IPS-18a (cell line): ENCODE measurements around the gene SH3GLB1.

Source experiments
- H3K27ac ChIP-seq: one replicate; pipeline ENCODE4 v1.5.1; 2013; ENCODE audit warnings: low read length
- H3K27me3 ChIP-seq: one replicate; pipeline ENCODE4 v1.6.1; 2013; ENCODE audit warnings: mild to moderate bottlenecking, low read length; ENCODE audit not compliant: control insufficient read depth, insufficient read depth
- H3K36me3 ChIP-seq: one replicate; pipeline ENCODE4 v1.6.1; 2013; ENCODE audit warnings: low read depth, low read length; ENCODE audit not compliant: control insufficient read depth
- H3K4me1 ChIP-seq: one replicate; pipeline ENCODE4 v1.6.1; 2013; ENCODE audit warnings: low read depth, low read length; ENCODE audit not compliant: control insufficient read depth
- H3K4me3 ChIP-seq: one replicate; pipeline ENCODE4 v1.5.1; 2013; ENCODE audit warnings: low read length
- H3K9ac ChIP-seq: one replicate; pipeline ENCODE4 v1.6.1; 2013; ENCODE audit warnings: mild to moderate bottlenecking, low read length, moderate library complexity
- H3K9me3 ChIP-seq: one replicate; pipeline ENCODE4 v1.6.1; 2013; ENCODE audit warnings: low read depth, low read length; ENCODE audit not compliant: control insufficient read depth

The SH3GLB1 gene

GRCh38 chr1:86739648-86740509 is 35.5 kb downstream of the SH3GLB1 start:
- H3K27ac ChIP-seq = no peak overlapping the region
- H3K36me3 ChIP-seq = peaks cover 45% of the 10 kb centered on the region
- no peaks in the 10 kb centered on the region for H3K27me3 ChIP-seq
- no peak overlapping the region for H3K4me3 ChIP-seq
- H3K9ac ChIP-seq = no peak overlapping the region
- no peaks in the 10 kb centered on the region for H3K4me1 ChIP-seq
- no peaks in the 10 kb centered on the region for H3K9me3 ChIP-seq

DNA sequence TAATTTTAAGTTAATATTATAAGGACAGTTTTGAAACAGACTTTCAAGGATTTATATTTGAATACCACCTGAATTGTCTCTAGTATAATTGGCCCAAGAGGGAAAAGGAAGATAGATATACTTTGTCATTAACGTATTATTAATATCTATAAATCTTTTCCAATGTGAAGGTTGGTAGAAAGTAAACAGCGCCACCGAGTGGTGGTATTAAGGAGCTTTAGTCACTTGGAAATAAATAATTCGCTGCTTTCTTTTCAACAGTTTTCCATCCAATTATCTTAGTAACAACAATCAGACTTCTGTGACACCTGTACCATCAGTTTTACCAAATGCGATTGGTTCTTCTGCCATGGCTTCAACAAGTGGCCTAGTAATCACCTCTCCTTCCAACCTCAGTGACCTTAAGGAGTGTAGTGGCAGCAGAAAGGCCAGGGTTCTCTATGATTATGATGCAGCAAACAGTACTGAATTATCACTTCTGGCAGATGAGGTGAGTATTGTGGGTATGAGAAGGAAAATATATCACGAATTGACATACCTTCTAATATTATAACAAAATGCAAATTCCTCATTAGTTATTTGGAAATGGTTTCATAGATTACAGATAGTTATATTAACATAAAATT is 37.7 kb downstream of the SH3GLB1 start:
- Histone ChIP-seq H3K36me3 (peaks cover 24% of the 10 kb centered on the region), H3K9ac (no peak overlapping the region), H3K4me3 (no peak overlapping the region), H3K9me3 (no peaks in the 10 kb centered on the region), H3K27me3 (no peaks in the 10 kb centered on the region), H3K4me1 (no peaks in the 10 kb centered on the region), H3K27ac (no peak overlapping the region)

GRCh38 chr1:86747304-86747703 is 42.9 kb downstream of the SH3GLB1 start:
- Histone ChIP-seq H3K9me3 (no peaks in the 10 kb centered on the region), H3K27ac (no peak overlapping the region), H3K4me1 (no peaks in the 10 kb centered on the region), H3K4me3 (no peak overlapping the region), H3K36me3 (peaks cover 20% of the 10 kb centered on the region), H3K27me3 (no peaks in the 10 kb centered on the region), H3K9ac (no peak overlapping the region)

GRCh38 chr1:86748622-86749373 is 44.4 kb downstream of the SH3GLB1 start:
- Histone ChIP-seq H3K4me1 (no peaks in the 10 kb centered on the region), H3K9ac (no peak overlapping the region), H3K36me3 (peaks cover 9% of the 10 kb centered on the region), H3K9me3 (no peaks in the 10 kb centered on the region), H3K27me3 (no peaks in the 10 kb centered on the region), H3K27ac (no peak overlapping the region), H3K4me3 (no peak overlapping the region)

DNA sequence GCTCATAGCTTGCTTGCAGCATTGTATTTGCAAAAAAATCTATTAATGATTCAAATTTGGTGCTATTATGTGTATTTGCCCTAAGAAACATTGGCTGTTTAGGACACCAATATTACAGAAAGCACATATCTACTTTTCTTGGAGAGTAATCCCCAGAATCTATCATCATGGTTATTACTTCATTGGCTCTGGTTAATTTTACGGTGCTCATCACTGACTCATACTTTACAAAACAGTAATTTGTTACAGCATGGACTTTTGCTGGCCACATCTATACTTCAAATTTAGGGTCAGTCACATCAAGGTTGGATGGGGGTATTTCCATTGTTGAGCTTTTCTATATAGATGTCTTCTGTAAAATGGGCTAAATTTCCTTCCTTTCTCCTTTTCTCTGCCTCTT is 45.7 kb downstream of the SH3GLB1 start:
- H3K36me3 ChIP-seq = no peaks in the 10 kb centered on the region
- no peak overlapping the region for H3K9ac ChIP-seq
- H3K9me3 ChIP-seq = no peaks in the 10 kb centered on the region
- H3K4me1 ChIP-seq = no peaks in the 10 kb centered on the region
- H3K27ac ChIP-seq = no peak overlapping the region
- no peak overlapping the region for H3K4me3 ChIP-seq
- H3K27me3 ChIP-seq = no peaks in the 10 kb centered on the region

DNA sequence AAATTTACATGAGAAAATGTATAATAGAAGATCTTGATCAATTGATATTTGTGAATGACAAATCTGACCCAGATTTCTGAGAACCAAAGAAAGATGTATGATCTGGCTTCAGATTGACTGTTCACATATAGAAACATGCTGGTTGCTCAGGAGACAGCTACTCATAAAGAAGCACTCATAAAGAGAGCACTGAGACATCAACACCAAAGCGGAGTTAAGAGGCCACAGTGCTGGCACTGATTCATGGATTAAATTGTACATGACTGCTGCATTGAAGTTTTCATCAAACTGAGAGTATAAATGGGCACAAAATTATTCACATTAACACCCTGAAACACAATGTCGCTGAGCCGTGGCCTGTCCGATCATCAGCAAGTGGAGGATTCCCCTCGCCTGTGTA is 46.2 kb downstream of the SH3GLB1 start:
- H3K9ac ChIP-seq = no peak overlapping the region
- H3K27me3 ChIP-seq = no peaks in the 10 kb centered on the region
- no peak overlapping the region for H3K27ac ChIP-seq
- H3K36me3 ChIP-seq = no peaks in the 10 kb centered on the region
- no peaks in the 10 kb centered on the region for H3K9me3 ChIP-seq
- no peaks in the 10 kb centered on the region for H3K4me1 ChIP-seq
- H3K4me3 ChIP-seq = no peak overlapping the region

GRCh38 chr1:86751923-86752322 is 47.5 kb downstream of the SH3GLB1 start:
- H3K27ac ChIP-seq = no peak overlapping the region
- no peaks in the 10 kb centered on the region for H3K27me3 ChIP-seq
- H3K4me3 ChIP-seq = no peak overlapping the region
- no peaks in the 10 kb centered on the region for H3K4me1 ChIP-seq
- H3K36me3 ChIP-seq = no peaks in the 10 kb centered on the region
- no peak overlapping the region for H3K9ac ChIP-seq
- H3K9me3 ChIP-seq = no peaks in the 10 kb centered on the region

- Histone ChIP-seq H3K9me3 (no peaks in the 10 kb centered on the region), H3K27ac (no peak overlapping the region)
These were observed 49.3 kb downstream of the SH3GLB1 start for GRCh38 chr1:86753700-86754099.

GRCh38 chr1:86754265-86754974 is 50.0 kb downstream of the SH3GLB1 start:
- no peaks in the 10 kb centered on the region for H3K36me3 ChIP-seq
- H3K27ac ChIP-seq = no peak overlapping the region
- no peaks in the 10 kb centered on the region for H3K4me1 ChIP-seq
- H3K27me3 ChIP-seq = no peaks in the 10 kb centered on the region
- no peak overlapping the region for H3K4me3 ChIP-seq
- no peaks in the 10 kb centered on the region for H3K9me3 ChIP-seq
- H3K9ac ChIP-seq = no peak overlapping the region

More at GRCh38 chr1:86753700-86754099, 49.3 kb downstream of the SH3GLB1 start:
- H3K9ac ChIP-seq = no peak overlapping the region
- H3K4me1 ChIP-seq = no peaks in the 10 kb centered on the region
- no peaks in the 10 kb centered on the region for H3K36me3 ChIP-seq
- no peak overlapping the region for H3K4me3 ChIP-seq
- no peaks in the 10 kb centered on the region for H3K27me3 ChIP-seq

DNA sequence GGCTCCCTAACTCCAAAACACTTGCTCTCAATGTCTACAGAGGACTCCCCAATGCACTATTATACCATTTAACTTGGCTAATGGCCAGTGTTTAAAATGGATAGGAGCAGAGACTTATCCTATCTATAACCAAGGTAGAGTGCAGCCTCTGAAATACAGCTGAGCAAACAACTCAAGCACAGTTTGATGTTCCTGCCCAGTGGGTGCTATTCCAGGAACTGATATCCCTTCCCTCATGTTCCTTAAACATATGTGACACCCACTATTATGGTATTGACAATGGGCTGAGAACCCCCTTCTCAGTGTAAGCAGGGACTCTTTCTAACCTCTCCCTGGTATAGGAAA is 51.7 kb downstream of the SH3GLB1 start:
- Histone ChIP-seq H3K9me3 (no peaks in the 10 kb centered on the region), H3K27me3 (no peaks in the 10 kb centered on the region), H3K4me3 (no peak overlapping the region), H3K36me3 (no peaks in the 10 kb centered on the region), H3K27ac (no peak overlapping the region), H3K9ac (no peak overlapping the region), H3K4me1 (no peaks in the 10 kb centered on the region)

DNA sequence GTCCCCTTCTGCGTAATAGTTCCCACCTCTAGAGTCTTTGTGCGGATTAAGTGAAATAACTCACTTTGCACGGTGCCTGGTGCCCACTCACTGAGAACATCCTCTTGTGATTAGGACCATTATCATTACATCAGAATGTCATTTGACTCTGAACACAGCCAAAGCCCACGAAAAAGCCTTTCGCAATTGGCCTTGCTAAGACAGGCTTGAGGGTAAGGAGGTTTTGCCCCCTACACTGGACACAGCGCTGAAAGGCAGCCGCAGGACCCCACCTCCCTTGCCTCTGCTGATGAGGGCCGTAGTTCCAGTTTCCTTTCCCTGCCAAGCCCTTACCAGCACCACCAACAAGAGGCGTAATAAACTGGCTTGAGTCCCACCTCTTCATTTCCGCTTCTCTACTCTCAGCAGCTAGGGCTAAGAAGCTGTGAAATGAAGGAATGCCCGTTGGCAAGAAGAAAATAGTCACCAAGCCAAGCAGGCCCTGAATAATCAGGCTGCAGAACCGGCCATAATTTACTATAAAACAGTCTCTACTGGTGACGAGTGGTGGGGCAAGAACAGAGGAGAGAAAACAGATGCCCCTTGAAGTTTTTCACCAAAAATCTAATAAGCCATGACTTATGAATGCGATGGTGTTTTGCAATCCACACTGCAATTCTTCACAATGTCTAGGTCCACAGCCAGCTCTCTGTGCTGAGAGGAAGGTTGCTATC is 53.1 kb downstream of the SH3GLB1 start:
- no peaks in the 10 kb centered on the region for H3K9me3 ChIP-seq
- H3K9ac ChIP-seq = no peak overlapping the region
- H3K4me3 ChIP-seq = no peak overlapping the region
- H3K27me3 ChIP-seq = no peaks in the 10 kb centered on the region
- no peak overlapping the region for H3K27ac ChIP-seq
- H3K4me1 ChIP-seq = no peaks in the 10 kb centered on the region
- H3K36me3 ChIP-seq = no peaks in the 10 kb centered on the region
